Osteoblast (primary cell): ENCODE data around the gene STON1. TPM values are rescaled to one million over a fixed set of nuclear protein-coding genes. Genes with fewer than 3 reads are reported as not detected.

Source experiments
- DNase-seq: peaks from one replicate; pipeline ENCODE4 v3.0.0; 2011; ENCODE audit warnings: low spot score, mixed read lengths; ENCODE audit not compliant: insufficient read length; ENCODE audit errors: missing footprints
- H2AFZ ChIP-seq: 2 replicates; pipeline ENCODE4 v1.6.0; 2011; ENCODE audit warnings: mild to moderate bottlenecking, low read length
- H3K27ac ChIP-seq: 2 replicates; pipeline ENCODE4 v1.5.1; 2011; ENCODE audit warnings: mild to moderate bottlenecking, low read depth, low read length, moderate library complexity
- H3K27me3 ChIP-seq: 2 replicates; pipeline ENCODE4 v1.6.0; 2012; ENCODE audit warnings: mild to moderate bottlenecking, control low read depth, inconsistent platforms, low read length, moderate library complexity; ENCODE audit not compliant: insufficient read depth
- H3K36me3 ChIP-seq: 2 replicates; pipeline ENCODE4 v1.5.1; 2011; ENCODE audit warnings: mild to moderate bottlenecking, low read length, control low read depth, moderate library complexity; ENCODE audit not compliant: insufficient read depth
- H3K4me1 ChIP-seq: 2 replicates; pipeline ENCODE4 v1.5.1; 2011; ENCODE audit warnings: mild to moderate bottlenecking, low read length, control low read depth, moderate library complexity; ENCODE audit not compliant: insufficient read depth
- H3K4me2 ChIP-seq: 2 replicates; pipeline ENCODE4 v1.6.0; 2011; ENCODE audit warnings: mild to moderate bottlenecking, low read length; ENCODE audit not compliant: insufficient read depth
- H3K4me3 ChIP-seq: fragments of 200-600 bp; sonication (generic); 3 replicates; pipeline ENCODE4 v1.5.1; 2012; ENCODE audit warnings: mild to moderate bottlenecking, low read length, inconsistent platforms; ENCODE audit not compliant: insufficient read depth
- H3K79me2 ChIP-seq: 2 replicates; pipeline ENCODE4 v1.6.0; 2012; ENCODE audit warnings: mild to moderate bottlenecking, low read length, control low read depth, inconsistent platforms; ENCODE audit not compliant: insufficient read depth
- H3K9me3 ChIP-seq: 2 replicates; pipeline ENCODE4 v1.5.1; 2011; ENCODE audit warnings: low read depth, low read length, control low read depth
- H4K20me1 ChIP-seq: 2 replicates; pipeline ENCODE4 v1.6.0; 2012; ENCODE audit warnings: mild to moderate bottlenecking, low read length, control low read depth; ENCODE audit not compliant: insufficient read depth
- total RNA-seq: library from RNA; depleted of rRNA; stranded (reverse); fragments of >200 nt; gene quantifications from 2 replicates; pipeline ENCODE4 v1.2.3, GENCODE V29; 2012
- TF ChIP-seq, protein P1 (sequence below): IDR thresholded peaks from 2 replicates; pipeline ENCODE4 v1.5.1; 2011; ENCODE audit warnings: mild to moderate bottlenecking, low read depth, low read length, moderate library complexity; ENCODE audit errors: extremely low read depth

The STON1 gene
- total RNA-seq, 1 donor: 15.9 TPM

DNA sequence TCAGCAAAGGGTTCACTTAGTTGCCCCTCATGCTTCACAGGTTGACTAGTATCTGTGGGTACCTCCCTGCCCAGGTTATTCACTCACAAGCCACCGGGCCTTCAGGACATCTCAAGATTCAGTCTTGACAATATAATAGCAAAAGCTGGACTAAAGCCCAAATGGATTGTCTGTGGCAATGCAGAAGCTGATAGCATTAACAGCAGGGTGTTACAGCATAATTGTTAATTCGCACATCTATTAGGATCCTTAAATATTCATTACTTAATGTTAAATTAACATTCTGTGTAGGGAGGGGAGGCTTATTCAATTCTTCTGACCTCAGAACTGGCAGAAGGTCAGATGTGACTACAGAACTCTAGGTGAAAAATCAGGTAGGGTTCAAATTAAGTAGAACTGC, 67.5 kb downstream of the STON1 start:
- H2AFZ ChIP-seq: no peak overlapping the region
- no peaks in the 10 kb centered on the region for H3K79me2 ChIP-seq
- no peak overlapping the region for H3K27ac ChIP-seq
- H3K4me2 ChIP-seq: no peak overlapping the region
- no peaks in the 10 kb centered on the region for H3K27me3 ChIP-seq
- no peaks in the 10 kb centered on the region for H4K20me1 ChIP-seq
- TF ChIP-seq, protein P1, sequence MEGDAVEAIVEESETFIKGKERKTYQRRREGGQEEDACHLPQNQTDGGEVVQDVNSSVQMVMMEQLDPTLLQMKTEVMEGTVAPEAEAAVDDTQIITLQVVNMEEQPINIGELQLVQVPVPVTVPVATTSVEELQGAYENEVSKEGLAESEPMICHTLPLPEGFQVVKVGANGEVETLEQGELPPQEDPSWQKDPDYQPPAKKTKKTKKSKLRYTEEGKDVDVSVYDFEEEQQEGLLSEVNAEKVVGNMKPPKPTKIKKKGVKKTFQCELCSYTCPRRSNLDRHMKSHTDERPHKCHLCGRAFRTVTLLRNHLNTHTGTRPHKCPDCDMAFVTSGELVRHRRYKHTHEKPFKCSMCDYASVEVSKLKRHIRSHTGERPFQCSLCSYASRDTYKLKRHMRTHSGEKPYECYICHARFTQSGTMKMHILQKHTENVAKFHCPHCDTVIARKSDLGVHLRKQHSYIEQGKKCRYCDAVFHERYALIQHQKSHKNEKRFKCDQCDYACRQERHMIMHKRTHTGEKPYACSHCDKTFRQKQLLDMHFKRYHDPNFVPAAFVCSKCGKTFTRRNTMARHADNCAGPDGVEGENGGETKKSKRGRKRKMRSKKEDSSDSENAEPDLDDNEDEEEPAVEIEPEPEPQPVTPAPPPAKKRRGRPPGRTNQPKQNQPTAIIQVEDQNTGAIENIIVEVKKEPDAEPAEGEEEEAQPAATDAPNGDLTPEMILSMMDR: no peak
- peaks cover 15% of the 10 kb centered on the region for H3K4me1 ChIP-seq
- no peaks in the 10 kb centered on the region for H3K36me3 ChIP-seq
- H3K4me3 ChIP-seq: no peak overlapping the region
- H3K9me3 ChIP-seq: no peaks in the 10 kb centered on the region
- DNase-seq: no peak

- Histone ChIP-seq H3K27ac (peak overlapping the region; percentile 69), H3K79me2 (no peaks in the 10 kb centered on the region), H3K27me3 (no peaks in the 10 kb centered on the region), H3K4me2 (peak overlapping the region; percentile 64), H2AFZ (no peak overlapping the region), H3K4me3 (no peak overlapping the region), H3K36me3 (no peaks in the 10 kb centered on the region), H3K4me1 (peaks cover 15% of the 10 kb centered on the region), H3K9me3 (no peaks in the 10 kb centered on the region), H4K20me1 (no peaks in the 10 kb centered on the region)
- DNase-seq: no peak
- TF ChIP-seq, protein P1: peak; percentile 77
These were observed 70.4 kb downstream of the STON1 start for GRCh38 chr2:48600204-48600813.

GRCh38 chr2:48600917-48601316, 71.0 kb downstream of the STON1 start:
- TF ChIP-seq, protein P1: no peak
- H3K4me2 ChIP-seq: peak overlapping the region; percentile 64

DNA sequence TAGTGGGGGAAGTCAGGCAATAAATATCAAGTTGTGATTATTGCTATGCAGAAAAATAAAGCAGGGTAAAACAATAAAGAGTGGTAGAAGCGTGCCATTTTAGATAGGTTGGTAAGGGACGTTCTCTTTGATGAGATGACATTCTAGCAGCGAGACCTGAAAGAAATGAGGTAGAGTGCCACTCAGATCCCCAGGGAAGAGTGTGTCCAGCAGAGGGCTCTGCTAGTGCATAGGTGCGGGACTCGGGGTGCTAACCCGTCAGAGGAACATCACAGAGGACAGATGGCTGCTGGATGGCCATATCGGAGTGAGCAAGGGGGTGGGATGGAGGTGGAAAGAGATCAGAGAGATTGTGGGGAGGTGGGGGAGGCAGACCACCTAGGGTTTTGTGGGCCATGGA, 71.4 kb downstream of the STON1 start:
- peak overlapping the region; percentile 12 for H3K27ac ChIP-seq
- no peak for DNase-seq

More at GRCh38 chr2:48600917-48601316, 71.0 kb downstream of the STON1 start:
- Histone ChIP-seq H3K9me3 (no peaks in the 10 kb centered on the region), H3K79me2 (no peaks in the 10 kb centered on the region), H3K27ac (peak overlapping the region; percentile 69), H3K4me1 (peaks cover 15% of the 10 kb centered on the region), H3K36me3 (no peaks in the 10 kb centered on the region), H3K4me3 (no peak overlapping the region), H2AFZ (peak overlapping the region; percentile 43), H4K20me1 (no peaks in the 10 kb centered on the region), H3K27me3 (no peaks in the 10 kb centered on the region)
- DNase-seq: peak; percentile 80

More for the DNA sequence above, 71.4 kb downstream of the STON1 start:
- Histone ChIP-seq H3K27me3 (no peaks in the 10 kb centered on the region), H3K4me1 (peaks cover 15% of the 10 kb centered on the region), H2AFZ (no peak overlapping the region), H3K36me3 (no peaks in the 10 kb centered on the region), H3K4me2 (peak overlapping the region; percentile 64), H4K20me1 (no peaks in the 10 kb centered on the region), H3K79me2 (no peaks in the 10 kb centered on the region), H3K4me3 (no peak overlapping the region), H3K9me3 (no peaks in the 10 kb centered on the region)
- TF ChIP-seq, protein P1: peak; percentile 32
